Liver (tissue), 9 donors: Measurements from ENCODE around the gene AUNIP. TPM values are rescaled to one million over a fixed set of nuclear protein-coding genes. Genes with fewer than 3 reads are reported as not detected.
"Not testable (repeated sequence)": the region's sequence is repeated elsewhere in the genome, so short reads cannot be mapped to it uniquely, and the experiment has no call there.

Source experiments
- DNase-seq: peaks from one replicate; pipeline ENCODE4 v3.0.0-alpha.2; 2017; ENCODE audit warnings: low spot score
- H3K27ac ChIP-seq, 2 donors: one replicate each; pipeline ENCODE4 v1.7.0; 2013; ENCODE audit warnings: inconsistent platforms in 2 of 2, low read length in 2 of 2, control low read depth in 1 of 2, low read depth in 1 of 2, mild to moderate bottlenecking in 1 of 2
- H3K27me3 ChIP-seq, 4 donors: one replicate each; pipeline versions ENCODE4 v1.6.1 to v1.7.0; 2013; ENCODE audit warnings: low read length in 3 of 4, inconsistent platforms in 1 of 4, mild to moderate bottlenecking in 1 of 4, moderate library complexity in 1 of 4; ENCODE audit not compliant: control insufficient read depth in 4 of 4, insufficient read depth in 4 of 4
- H3K36me3 ChIP-seq, 4 donors: one replicate each; pipeline versions ENCODE4 v1.6.1 to v1.7.0; 2013; ENCODE audit warnings: low read length in 3 of 4, mild to moderate bottlenecking in 3 of 4, low read depth in 1 of 4, moderate library complexity in 1 of 4; ENCODE audit not compliant: control insufficient read depth in 4 of 4, insufficient read depth in 3 of 4
- H3K4me1 ChIP-seq, 4 donors: one replicate each; pipeline versions ENCODE4 v1.6.1 to v1.7.0; 2013; ENCODE audit warnings: low read length in 3 of 4, mild to moderate bottlenecking in 3 of 4, moderate library complexity in 1 of 4; ENCODE audit not compliant: control insufficient read depth in 4 of 4, insufficient read depth in 4 of 4
- H3K4me3 ChIP-seq, 3 donors: one replicate each; pipeline versions ENCODE4 v1.6.1 to v1.7.0; 2013; ENCODE audit warnings: low read length in 3 of 3, control low read depth in 1 of 3, low read depth in 1 of 3, mild to moderate bottlenecking in 1 of 3
- H3K9ac ChIP-seq, 2 donors: one replicate each; pipeline ENCODE4 v1.7.0; 2013; ENCODE audit warnings: low read length in 2 of 2, mild to moderate bottlenecking in 2 of 2, moderate library complexity in 2 of 2, control low read depth in 1 of 2, low read depth in 1 of 2
- H3K9me3 ChIP-seq, 4 donors: one replicate each; pipeline versions ENCODE4 v1.6.1 to v1.7.0; 2013; ENCODE audit warnings: low read length in 3 of 4; ENCODE audit not compliant: control insufficient read depth in 4 of 4
- EGR1 ChIP-seq, 2 donors: IDR thresholded peaks; 2 replicates each; pipeline ENCODE4 v1.6.1; 2016 to 2018; ENCODE audit warnings: antibody characterized with exemption in 2 of 2, low read depth in 2 of 2
- FOXA1 ChIP-seq: IDR thresholded peaks from 2 replicates; pipeline ENCODE4 v1.6.1; 2016; ENCODE audit warnings: antibody characterized with exemption
- FOXA2 ChIP-seq: IDR thresholded peaks from 2 replicates; pipeline ENCODE4 v1.6.1; 2016; ENCODE audit warnings: antibody characterized with exemption
- GABPA ChIP-seq, 2 donors: IDR thresholded peaks in 1 of 2; conservative IDR thresholded peaks in 1 of 2; 2 replicates each; pipeline ENCODE4 v1.6.1; 2016; ENCODE audit warnings: antibody characterized with exemption in 2 of 2, mild to moderate bottlenecking in 1 of 2, moderate library complexity in 1 of 2
- HNF4A ChIP-seq, 2 donors: conservative IDR thresholded peaks; 2 replicates each; pipeline ENCODE4 v1.6.1; 2016; ENCODE audit warnings: antibody characterized with exemption in 2 of 2, mild to moderate bottlenecking in 2 of 2
- HNF4G ChIP-seq: IDR thresholded peaks from 2 replicates; pipeline ENCODE4 v1.6.1; 2016; ENCODE audit warnings: antibody characterized with exemption
- JUND ChIP-seq, 2 donors: IDR thresholded peaks; 2 replicates each; pipeline ENCODE4 v1.6.1; 2016; ENCODE audit warnings: antibody characterized with exemption in 2 of 2
- NR2F2 ChIP-seq: IDR thresholded peaks from 2 replicates; pipeline ENCODE4 v1.6.1; 2016; ENCODE audit warnings: antibody characterized with exemption
- RAD21 ChIP-seq, 2 donors: IDR thresholded peaks; 2 replicates each; pipeline ENCODE4 v1.6.1; 2016; ENCODE audit warnings: antibody characterized with exemption in 2 of 2, mild to moderate bottlenecking in 2 of 2
- SP1 ChIP-seq: IDR thresholded peaks from 2 replicates; pipeline ENCODE4 v1.6.1; 2018; ENCODE audit warnings: antibody characterized with exemption, mild to moderate bottlenecking
- TAF1 ChIP-seq: conservative IDR thresholded peaks from 2 replicates; pipeline ENCODE4 v1.6.1; 2016; ENCODE audit warnings: antibody characterized with exemption, mild to moderate bottlenecking
- WGBS: extraction: QIAGEN DNeasy Blood & Tissue Kit; methylation state at CpG from one replicate; pipeline ENCODE4 v1.1.7; 2013; 5-methylcytosine and 5-hydroxymethylcytosine counted together
- polyA plus RNA-seq, 2 donors: library from polyadenylated mRNA; stranded (reverse) in 1 of 2; unstranded in 1 of 2; fragments of 200-250 nt in 1 of 2; fragments of >200 nt in 1 of 2; fragmentation: Nextera tagmentation in 1 of 2; extraction: Ambion mirVana in 1 of 2; gene quantifications; one replicate each; pipeline versions ENCODE4 v1.2.1 to v1.2.3, GENCODE V29; 2013 to 2015
- total RNA-seq, 2 donors: library from RNA; depleted of rRNA; stranded (reverse); fragments of >200 nt; gene quantifications; one replicate each; pipeline ENCODE4 v1.2.3, GENCODE V29; 2014
- TF ChIP-seq, protein P1 (sequence below): fragments of 150-350 bp; IDR thresholded peaks from 2 replicates; pipeline ENCODE4 v1.5.1; 2017; ENCODE audit warnings: improper control_type of control experiment, low read depth, low read length; ENCODE audit not compliant: missing input control
- TF ChIP-seq, protein P2 (sequence below): IDR thresholded peaks from 2 replicates; pipeline ENCODE4 v1.6.1; 2016; ENCODE audit warnings: antibody characterized with exemption, mild to moderate bottlenecking
- TF ChIP-seq, protein P3 (sequence below): IDR thresholded peaks from 2 replicates; pipeline ENCODE4 v1.6.1; 2016; ENCODE audit warnings: antibody characterized with exemption
- TF ChIP-seq, protein P4 (sequence below): IDR thresholded peaks from 2 replicates; pipeline ENCODE4 v1.6.1; 2016; ENCODE audit warnings: antibody characterized with exemption
- donor health status: healthy.
- donor health status: healthy.
- donor health status: healthy.
- donor health status: healthy.
- donor health status: healthy.

The AUNIP gene
- total and polyA plus RNA-seq, 4 donors = 0.18 to 9.0 (median 0.56) TPM; not detected in 1

DNA sequence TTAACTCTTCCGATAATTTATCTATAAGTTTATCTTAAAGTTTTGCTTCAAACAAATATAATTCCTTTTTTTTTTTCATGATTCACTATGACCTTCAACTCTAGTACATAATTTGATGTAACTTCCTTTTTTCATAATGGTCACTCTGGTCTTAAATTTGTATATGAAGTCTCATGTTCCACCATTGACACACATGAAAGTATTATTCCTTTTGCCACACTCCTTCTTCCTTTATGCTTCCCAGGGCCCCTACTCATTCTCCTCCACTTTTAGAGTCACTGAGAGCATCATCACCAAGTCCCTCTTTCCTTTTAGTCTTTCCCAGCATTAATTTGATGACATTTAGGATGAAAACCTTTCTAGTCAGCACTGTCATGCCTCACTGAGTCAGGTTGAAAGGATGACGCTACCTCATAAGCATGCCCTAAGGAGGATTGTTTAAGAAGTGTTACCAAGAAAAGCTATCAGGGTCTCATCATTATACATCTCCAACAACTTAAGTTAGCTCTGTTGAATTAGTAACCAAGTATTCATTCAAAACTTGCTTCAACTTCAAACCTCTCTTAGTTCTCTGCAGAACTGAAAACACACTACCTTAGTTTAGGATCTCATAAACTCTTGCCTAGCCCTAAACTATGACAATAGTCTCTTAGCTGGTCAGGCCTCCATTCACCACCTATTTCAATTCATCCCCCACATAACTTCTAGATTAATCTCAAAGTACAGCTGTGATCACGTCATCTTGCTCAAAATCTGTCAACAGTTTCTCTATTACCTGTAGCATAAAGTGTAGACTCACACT, 14.5 kb downstream of the AUNIP start:
- Histone ChIP-seq H3K4me1 (no peaks in the 10 kb centered on the region), H3K9ac (no peak overlapping the region), H3K27me3 (no peaks in the 10 kb centered on the region), H3K4me3 (no peak overlapping the region), H3K9me3 (no peaks in the 10 kb centered on the region), H3K36me3 (no peaks in the 10 kb centered on the region), H3K27ac (no peak overlapping the region)
- TF ChIP-seq, protein P1, sequence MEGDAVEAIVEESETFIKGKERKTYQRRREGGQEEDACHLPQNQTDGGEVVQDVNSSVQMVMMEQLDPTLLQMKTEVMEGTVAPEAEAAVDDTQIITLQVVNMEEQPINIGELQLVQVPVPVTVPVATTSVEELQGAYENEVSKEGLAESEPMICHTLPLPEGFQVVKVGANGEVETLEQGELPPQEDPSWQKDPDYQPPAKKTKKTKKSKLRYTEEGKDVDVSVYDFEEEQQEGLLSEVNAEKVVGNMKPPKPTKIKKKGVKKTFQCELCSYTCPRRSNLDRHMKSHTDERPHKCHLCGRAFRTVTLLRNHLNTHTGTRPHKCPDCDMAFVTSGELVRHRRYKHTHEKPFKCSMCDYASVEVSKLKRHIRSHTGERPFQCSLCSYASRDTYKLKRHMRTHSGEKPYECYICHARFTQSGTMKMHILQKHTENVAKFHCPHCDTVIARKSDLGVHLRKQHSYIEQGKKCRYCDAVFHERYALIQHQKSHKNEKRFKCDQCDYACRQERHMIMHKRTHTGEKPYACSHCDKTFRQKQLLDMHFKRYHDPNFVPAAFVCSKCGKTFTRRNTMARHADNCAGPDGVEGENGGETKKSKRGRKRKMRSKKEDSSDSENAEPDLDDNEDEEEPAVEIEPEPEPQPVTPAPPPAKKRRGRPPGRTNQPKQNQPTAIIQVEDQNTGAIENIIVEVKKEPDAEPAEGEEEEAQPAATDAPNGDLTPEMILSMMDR = no peak
- no peak for TF ChIP-seq RAD21 (IDR thresholded peaks at IDR 0.05)
- TF ChIP-seq HNF4G = no peak
- TF ChIP-seq FOXA2 = no peak
- TF ChIP-seq HNF4A (conservative IDR thresholded peaks at IDR 0.05) = no peak
- TF ChIP-seq JUND (IDR thresholded peaks at IDR 0.05) = no peak
- no peak for TF ChIP-seq EGR1 (IDR thresholded peaks at IDR 0.05; ENCODE audit: low read depth in 2 of 2)
- no peak for TF ChIP-seq TAF1
- no peak for TF ChIP-seq FOXA1
- TF ChIP-seq, protein P2, sequence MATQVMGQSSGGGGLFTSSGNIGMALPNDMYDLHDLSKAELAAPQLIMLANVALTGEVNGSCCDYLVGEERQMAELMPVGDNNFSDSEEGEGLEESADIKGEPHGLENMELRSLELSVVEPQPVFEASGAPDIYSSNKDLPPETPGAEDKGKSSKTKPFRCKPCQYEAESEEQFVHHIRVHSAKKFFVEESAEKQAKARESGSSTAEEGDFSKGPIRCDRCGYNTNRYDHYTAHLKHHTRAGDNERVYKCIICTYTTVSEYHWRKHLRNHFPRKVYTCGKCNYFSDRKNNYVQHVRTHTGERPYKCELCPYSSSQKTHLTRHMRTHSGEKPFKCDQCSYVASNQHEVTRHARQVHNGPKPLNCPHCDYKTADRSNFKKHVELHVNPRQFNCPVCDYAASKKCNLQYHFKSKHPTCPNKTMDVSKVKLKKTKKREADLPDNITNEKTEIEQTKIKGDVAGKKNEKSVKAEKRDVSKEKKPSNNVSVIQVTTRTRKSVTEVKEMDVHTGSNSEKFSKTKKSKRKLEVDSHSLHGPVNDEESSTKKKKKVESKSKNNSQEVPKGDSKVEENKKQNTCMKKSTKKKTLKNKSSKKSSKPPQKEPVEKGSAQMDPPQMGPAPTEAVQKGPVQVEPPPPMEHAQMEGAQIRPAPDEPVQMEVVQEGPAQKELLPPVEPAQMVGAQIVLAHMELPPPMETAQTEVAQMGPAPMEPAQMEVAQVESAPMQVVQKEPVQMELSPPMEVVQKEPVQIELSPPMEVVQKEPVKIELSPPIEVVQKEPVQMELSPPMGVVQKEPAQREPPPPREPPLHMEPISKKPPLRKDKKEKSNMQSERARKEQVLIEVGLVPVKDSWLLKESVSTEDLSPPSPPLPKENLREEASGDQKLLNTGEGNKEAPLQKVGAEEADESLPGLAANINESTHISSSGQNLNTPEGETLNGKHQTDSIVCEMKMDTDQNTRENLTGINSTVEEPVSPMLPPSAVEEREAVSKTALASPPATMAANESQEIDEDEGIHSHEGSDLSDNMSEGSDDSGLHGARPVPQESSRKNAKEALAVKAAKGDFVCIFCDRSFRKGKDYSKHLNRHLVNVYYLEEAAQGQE = no peak
- no peak for TF ChIP-seq GABPA (IDR thresholded peaks at IDR 0.05 in 1 of 2, conservative IDR thresholded peaks at IDR 0.05 in 1 of 2)
- no peak for TF ChIP-seq NR2F2
- TF ChIP-seq, protein P3, sequence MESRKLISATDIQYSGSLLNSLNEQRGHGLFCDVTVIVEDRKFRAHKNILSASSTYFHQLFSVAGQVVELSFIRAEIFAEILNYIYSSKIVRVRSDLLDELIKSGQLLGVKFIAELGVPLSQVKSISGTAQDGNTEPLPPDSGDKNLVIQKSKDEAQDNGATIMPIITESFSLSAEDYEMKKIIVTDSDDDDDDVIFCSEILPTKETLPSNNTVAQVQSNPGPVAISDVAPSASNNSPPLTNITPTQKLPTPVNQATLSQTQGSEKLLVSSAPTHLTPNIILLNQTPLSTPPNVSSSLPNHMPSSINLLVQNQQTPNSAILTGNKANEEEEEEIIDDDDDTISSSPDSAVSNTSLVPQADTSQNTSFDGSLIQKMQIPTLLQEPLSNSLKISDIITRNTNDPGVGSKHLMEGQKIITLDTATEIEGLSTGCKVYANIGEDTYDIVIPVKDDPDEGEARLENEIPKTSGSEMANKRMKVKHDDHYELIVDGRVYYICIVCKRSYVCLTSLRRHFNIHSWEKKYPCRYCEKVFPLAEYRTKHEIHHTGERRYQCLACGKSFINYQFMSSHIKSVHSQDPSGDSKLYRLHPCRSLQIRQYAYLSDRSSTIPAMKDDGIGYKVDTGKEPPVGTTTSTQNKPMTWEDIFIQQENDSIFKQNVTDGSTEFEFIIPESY = no peak
- TF ChIP-seq, protein P4, sequence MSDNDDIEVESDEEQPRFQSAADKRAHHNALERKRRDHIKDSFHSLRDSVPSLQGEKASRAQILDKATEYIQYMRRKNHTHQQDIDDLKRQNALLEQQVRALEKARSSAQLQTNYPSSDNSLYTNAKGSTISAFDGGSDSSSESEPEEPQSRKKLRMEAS = no peak
- TF ChIP-seq SP1 = no peak
- WGBS = 95% methylated on average over 3 of the region's 3 CpGs
- no peak for DNase-seq

DNA sequence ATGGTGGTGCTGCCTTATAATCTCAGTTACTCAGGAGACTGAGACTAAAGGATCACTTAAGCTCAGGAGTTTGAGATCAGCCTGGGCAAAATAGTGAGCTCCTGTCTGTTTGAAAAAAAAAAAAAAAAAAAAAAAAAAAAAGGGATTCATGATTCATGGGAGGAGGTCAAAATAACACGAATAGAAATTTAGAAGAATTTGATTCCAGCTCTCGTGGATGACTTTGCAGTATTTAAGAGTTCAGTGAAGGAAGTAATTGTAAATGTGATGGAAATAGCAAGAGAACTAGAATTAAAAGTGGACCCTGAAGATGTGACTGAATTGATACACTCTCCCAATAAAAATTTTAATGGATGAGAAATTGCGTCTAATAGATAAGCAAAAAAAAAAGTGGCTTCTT, 15.8 kb downstream of the AUNIP start:
- H3K27me3 ChIP-seq = no peaks in the 10 kb centered on the region
- 93% methylated on average over 3 of the region's 3 CpGs for WGBS
- H3K4me1 ChIP-seq = no peaks in the 10 kb centered on the region
- no peak overlapping the region for H3K4me3 ChIP-seq
- DNase-seq = no peak
- no peaks in the 10 kb centered on the region for H3K36me3 ChIP-seq
- no peaks in the 10 kb centered on the region for H3K9me3 ChIP-seq
- no peak for TF ChIP-seq JUND (IDR thresholded peaks at IDR 0.05)
- H3K9ac ChIP-seq = no peak overlapping the region
- no peak overlapping the region for H3K27ac ChIP-seq

DNA sequence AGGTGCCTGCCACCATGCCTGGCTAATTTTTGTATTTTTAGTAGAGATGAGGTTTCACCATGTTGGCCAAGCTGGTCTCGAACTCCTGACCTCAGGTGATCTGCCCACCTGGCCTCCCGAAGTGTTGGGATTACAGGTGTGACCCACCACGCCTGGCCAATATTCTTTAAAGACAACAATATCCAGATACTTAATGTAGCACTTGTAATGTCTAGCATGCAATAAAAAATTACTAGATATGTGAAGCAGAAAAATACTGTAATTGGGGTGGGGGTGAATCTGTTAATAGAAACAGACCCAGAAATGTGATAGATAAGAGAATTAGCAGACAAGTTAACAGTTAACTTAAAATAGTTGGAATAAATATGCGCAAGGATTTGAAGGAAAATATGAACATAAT, 19.4 kb downstream of the AUNIP start:
- DNase-seq = not testable (repeated sequence)

More for the DNA sequence above, 19.4 kb downstream of the AUNIP start:
- H3K27me3 ChIP-seq, H3K4me1 ChIP-seq, H3K9ac ChIP-seq, H3K9me3 ChIP-seq, H3K36me3 ChIP-seq, H3K4me3 ChIP-seq, H3K27ac ChIP-seq: not testable (repeated sequence)
- 96% methylated on average over 4 of the region's 4 CpGs for WGBS
